Fibroblast of skin of back (primary cell): ENCODE measurements around the gene ABCA13. TPM values are rescaled to one million over a fixed set of nuclear protein-coding genes. Genes with fewer than 3 reads are reported as not detected.
"Not testable (repeated sequence)": the region's sequence is repeated elsewhere in the genome, so short reads cannot be mapped to it uniquely, and the experiment has no call there.

ENCODE experiments used
- DNase-seq: peaks from one replicate; pipeline ENCODE4 v3.0.0-alpha.2; 2013
- polyA plus RNA-seq, 2 experiments: library from polyadenylated mRNA; unstranded; fragments of 120-200 nt; gene quantifications; one replicate each; pipeline ENCODE4 v1.2.1, GENCODE V29; 2013; ENCODE audit not compliant: insufficient read length in 2 of 2

The ABCA13 gene
- polyA plus RNA-seq (2013, experiment 1 of 2; ENCODE audit: insufficient read length), result 0.05 TPM
- 0.11 TPM for polyA plus RNA-seq (2013, experiment 2 of 2; ENCODE audit: insufficient read length)

DNA sequence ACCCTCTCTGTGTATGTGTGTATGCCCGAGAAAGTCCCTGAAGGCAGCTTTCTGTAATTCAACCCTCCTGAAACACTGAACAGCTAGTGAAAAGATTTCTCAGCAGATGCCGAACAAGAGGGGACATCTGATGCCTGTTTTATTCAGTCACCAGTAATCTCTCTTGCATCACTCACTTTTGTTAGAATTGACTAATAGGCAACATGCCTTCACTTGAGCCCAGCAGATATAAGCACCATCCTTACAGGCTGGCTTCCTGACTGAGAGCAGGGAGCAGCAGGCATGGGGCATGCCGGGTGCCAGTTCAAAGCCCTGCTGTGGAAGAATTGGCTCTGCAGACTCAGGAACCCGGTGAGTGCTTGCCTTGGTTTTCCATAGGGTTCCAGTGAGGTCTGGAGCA is at the start of gene ABCA13:
ABCA13 (plus strand) TSS at position 257 of the 400 bp plus-strand sequence; CDS start at position 283, 26 bp downstream.
- peak; percentile 57 for DNase-seq

GRCh38 chr7:48126037-48126436 is 45.2 kb upstream of the ABCA13 start:
- DNase-seq, result no peak

DNA sequence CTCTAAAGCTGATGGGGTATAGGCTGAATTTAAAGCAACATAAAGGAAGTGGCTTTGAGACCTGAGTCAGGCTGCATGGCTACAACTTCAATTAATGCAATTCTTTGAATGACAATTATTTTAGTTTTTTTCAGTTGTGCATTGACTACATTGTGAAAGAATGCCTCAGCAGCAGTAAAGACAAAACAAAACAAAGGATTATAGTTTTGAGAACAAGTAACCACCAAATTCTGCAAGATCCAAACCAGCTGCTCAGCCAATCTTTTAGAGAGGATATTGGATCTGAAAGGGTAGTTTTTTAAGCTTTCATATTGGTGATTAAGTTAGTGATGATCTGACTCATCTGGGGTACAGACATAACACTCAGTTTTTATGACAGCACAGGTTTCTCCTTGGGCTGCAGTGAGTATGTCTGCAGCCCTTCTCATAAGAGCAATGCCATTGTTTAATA is 40.6 kb upstream of the ABCA13 start:
- DNase-seq, result peak; percentile 65

DNA sequence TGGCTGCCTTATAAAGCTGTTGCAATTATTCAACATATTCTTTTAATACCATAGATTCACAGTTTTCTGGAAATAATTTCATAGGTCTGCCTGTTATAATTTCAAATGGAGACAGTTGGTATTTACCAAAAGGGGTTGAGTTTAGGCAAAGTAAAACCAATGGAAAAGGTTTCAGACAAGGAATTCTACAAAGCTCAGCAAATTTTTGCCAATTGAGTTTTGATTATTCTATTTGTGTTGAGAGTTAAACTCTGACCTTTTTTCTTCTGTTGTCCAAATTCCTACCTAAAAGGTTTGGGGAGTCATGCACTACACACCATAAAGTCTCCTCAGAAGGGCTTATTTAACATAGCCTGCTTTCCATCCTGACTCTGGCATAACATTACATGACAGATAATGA is 38.5 kb upstream of the ABCA13 start:
- DNase-seq, result no peak

DNA sequence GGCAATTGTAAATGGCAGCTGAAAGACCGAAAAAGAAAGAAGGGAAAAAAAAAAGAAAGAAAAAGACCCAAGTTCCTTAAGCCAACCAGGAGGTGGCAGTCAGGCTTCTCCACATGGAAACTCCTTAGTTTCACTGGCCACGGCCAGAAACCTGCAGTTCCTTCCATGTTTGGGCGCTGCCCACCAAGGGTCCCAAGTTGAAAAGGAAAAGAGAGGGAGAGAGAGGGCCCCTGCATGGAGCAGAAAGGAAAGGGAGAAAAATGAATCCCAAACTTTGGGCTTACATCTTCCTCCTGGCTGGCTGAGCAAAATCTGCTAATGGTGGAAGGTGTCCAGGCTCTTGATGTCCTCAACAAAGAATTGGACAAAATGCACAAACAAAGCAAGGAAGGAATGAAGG is 31.8 kb upstream of the ABCA13 start:
- DNase-seq, result peak; percentile 35

GRCh38 chr7:48140001-48140681 is 31.1 kb upstream of the ABCA13 start:
- DNase-seq, result peak; percentile 8

GRCh38 chr7:48141521-48141920 is 29.7 kb upstream of the ABCA13 start:
- DNase-seq, result no peak

DNA sequence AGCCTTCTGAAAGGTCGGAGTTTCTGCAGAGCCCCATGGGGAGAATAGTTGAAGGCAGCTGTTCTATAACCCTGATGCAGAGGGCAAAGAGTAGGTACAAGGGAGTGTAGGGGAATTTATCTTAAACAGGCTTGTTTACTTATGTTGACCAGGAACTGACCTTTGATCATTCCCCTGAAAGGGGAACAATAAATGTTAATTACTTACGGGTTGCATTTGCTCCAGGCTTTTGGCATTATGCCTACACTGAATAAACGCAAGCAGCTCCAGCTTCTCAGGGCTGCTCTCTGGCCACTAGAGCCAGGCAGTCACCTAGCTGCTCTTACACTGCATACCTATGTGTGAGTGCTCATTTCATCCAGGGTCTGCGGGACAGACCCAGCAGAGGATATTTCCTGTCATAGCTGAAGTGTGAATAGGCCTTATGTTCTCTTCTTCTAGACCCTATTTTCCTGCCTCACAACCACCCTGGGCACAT is 26.9 kb upstream of the ABCA13 start:
- DNase-seq, result no peak

DNA sequence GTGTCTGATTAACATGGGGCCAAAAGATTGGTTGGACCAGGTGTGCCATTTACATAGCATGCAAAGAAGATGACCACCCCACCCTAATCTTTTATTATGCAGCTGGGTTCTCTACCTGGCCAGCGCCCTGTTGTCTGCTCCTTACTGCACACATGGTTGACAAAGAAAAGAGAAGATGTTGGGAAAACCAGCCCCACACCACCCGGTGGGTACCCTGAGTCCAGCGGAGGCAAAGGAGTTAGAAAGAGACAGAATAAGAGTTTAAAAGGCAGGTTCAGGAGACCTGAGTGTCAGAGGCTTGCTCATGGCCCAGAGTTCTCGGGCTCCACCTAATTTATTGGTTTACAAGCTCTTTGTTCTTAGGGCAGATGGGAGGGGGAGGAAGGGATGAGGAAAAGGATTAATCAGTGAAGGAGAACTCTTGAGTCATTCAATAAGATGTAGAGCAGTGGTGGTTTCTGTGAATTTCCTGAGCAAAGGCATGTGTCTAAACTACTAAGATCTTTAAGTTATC is 24.1 kb upstream of the ABCA13 start:
- DNase-seq, result no peak

GRCh38 chr7:48147690-48148089 is 23.6 kb upstream of the ABCA13 start:
- DNase-seq, result not testable (repeated sequence)

DNA sequence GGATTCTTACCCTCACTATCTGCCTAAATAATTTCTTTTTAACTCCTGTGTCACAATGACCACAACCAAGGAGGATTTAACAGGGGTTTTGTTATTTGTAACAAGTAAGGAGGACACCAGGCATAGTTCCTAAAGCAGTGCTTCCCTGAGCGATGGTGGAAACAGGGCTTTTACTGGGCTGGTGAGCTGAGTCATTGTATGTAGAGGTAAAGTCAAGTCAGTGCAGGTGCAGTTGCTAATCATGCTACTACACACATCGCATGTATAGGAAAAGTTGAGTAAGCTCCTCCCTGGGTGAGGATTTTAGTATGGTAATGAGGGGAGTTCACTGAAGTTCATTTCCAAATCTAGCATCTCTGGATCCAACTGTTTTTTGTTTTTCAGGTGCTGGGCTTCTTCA is 22.9 kb upstream of the ABCA13 start:
- no peak for DNase-seq

DNA sequence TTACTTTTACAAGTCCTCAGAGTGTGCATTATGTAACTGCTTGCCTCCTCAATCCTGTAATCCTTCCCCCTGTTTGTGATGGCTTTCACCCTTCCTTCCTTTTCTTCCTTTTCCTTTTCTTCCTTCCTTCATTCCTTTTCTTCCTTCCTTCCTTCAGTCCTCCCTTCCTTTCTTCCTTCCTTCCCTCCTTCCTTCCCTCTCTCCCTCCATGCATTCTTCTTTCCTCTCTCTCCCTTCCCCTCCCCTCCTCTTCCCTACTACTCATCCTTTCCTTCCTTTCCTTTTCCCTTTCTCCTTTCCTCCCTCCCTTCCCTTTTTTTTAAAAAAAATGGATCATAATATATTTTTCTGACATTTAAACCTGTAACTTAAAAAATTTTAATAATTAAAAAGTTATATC is 22.2 kb upstream of the ABCA13 start:
- no peak for DNase-seq

DNA sequence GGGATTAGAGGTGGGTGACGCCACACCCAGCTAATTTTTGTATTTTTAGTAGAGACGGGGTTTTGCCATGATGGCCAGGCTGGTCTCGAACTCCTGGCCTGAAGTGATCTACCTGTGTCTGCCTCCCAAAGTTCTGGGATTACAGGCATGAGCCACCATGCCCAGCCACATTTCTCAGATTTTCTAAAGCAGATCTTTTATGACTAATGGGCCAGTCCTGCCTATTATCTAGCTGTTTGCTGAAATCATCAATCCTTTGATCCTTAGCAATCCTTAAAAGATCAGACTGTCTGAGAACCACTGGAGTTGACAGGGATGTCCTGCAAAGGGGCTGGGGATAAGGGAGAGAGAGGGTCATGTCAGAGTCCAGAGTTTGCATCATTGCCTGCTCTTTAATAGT is 21.2 kb upstream of the ABCA13 start:
- no peak for DNase-seq

DNA sequence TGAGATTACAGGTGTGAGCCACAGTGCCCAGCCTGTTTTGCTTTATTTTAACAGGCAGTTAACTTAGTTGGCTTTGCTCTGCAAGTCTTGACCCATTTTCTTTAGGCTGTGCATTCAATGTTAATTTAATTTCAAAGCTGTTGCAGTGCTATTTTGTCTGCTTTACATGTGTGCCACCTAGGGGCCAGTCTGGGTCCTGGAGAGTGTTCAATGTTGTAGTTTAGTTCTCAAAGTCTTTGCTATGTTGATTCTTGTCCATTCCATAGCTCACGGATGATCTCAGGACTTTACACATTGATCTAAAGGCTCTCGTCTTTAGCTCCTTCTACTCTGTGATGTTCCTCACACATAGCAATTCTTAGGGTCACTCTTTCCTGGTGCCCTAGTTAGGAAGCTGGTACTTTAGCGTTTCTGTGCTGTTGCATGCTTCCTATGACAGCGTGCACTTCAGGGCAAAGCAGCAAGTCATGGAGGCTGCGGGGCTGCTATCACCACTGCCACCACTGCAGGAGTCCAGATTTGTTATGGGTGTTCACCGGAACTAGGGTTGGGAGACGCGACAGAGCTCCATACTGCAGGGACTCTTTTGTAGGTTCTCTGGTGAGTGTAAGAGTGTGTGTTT is 16.4 kb upstream of the ABCA13 start:
- DNase-seq, result peak; percentile 54

- DNase-seq, result peak; percentile 89
Observed at GRCh38 chr7:48158404-48158803, 12.9 kb upstream of the ABCA13 start.

GRCh38 chr7:48161407-48162125 is 9.7 kb upstream of the ABCA13 start:
- peak; percentile 15 for DNase-seq

DNA sequence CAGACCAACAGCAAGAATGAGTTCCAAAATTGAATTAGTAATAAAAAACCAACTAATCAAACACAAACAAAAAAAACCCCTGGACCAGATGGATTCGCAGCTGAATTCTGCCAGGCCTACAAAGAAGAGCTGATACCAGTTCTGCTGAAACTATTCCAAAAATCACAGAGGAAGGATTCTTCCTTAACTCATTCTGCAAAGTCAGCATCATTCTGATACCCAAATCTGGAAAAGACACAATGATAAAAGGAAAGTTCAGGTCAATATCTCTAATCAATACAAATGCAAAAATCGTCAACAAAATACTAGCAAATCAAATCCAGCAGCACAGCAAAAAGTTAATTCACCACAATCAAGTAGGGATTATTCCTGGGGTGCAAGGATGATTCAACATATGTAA is 6.1 kb upstream of the ABCA13 start:
- DNase-seq, result no peak

- peak; percentile 69 for DNase-seq
Observed at GRCh38 chr7:48168159-48168558, 3.1 kb upstream of the ABCA13 start.

GRCh38 chr7:48170506-48170905 is 752 bp upstream of the ABCA13 start:
- no peak for DNase-seq

- no peak for DNase-seq
Observed at GRCh38 chr7:48173313-48173712, 2.1 kb downstream of the ABCA13 start.

DNA sequence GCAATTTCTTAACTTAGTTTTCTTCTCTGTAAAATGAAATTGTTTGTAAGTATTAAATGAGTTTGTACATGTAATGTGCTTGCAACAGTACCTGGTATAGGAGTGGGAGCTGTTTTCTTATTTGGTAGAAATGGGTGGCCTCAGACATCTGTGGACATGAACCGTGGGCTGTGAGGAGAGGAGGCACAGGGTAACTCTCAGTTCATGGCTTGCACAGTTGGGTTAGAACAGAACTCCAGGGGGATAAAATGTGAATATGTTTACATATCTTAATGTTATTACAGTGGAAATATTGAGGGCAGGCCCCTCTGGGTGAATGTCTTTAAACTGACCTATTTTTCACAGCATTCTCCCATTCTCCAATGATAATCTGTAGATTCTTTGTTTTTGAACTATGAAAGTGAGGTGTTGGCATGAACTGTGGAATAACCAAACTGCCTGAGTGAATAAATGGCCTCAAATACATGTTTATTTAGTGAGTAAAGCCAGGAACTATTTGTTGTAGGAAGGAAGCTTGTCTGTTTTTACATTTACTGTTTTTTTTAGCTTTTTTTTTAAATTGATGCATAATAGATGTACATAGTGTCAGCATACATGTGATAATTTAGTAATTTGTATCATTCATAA is 2.6 kb downstream of the ABCA13 start:
- peak; percentile 88 for DNase-seq

DNA sequence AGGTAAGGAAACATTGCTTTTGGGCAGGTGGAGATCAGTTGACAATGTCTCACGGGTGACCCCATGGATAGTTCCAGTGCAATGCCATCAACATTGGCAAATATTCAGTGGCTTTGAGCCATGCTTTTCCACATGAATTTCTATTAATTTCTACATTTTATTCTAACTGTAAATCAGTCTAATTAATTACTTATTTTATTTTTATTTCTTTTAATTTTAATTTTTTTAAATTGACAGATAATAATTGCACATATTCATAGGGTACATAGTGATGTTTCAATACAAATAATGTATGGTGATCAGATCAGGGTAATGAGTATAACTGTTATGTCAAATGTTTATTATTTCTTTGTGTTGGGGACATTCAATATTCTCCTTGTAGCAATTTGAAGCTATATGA is 3.8 kb downstream of the ABCA13 start:
- DNase-seq, result no peak
